ACC112 (cell line): ENCODE data around the gene TOX3.

Experiments used
- H2AFZ ChIP-seq: fragments of 200-600 bp; sonication (generic); one replicate; pipeline ENCODE4 v1.6.0; 2017; ENCODE audit warnings: antibody characterized with exemption, low read length; ENCODE audit not compliant: unreplicated experiment
- H3K27ac ChIP-seq: fragments of 200-600 bp; sonication (generic); 2 replicates; pipeline ENCODE4 v1.5.1; 2014; ENCODE audit warnings: low read depth, mild to moderate bottlenecking, antibody characterized with exemption, low read length, moderate library complexity
- H3K27me3 ChIP-seq: fragments of 200-600 bp; sonication (generic); 2 replicates; pipeline ENCODE4 v1.6.1; 2014; ENCODE audit warnings: mild to moderate bottlenecking, antibody characterized with exemption, low read length, moderate library complexity, mixed read lengths; ENCODE audit not compliant: insufficient read depth
- H3K36me3 ChIP-seq: fragments of 200-600 bp; sonication (generic); 2 replicates; pipeline ENCODE4 v1.6.1; 2016; ENCODE audit warnings: mild to moderate bottlenecking, antibody characterized with exemption, low read length, moderate library complexity, mixed read lengths; ENCODE audit not compliant: insufficient read depth
- H3K4me1 ChIP-seq: fragments of 200-600 bp; sonication (generic); one replicate; pipeline ENCODE4 v1.6.1; 2016; ENCODE audit warnings: low read length, mixed read lengths; ENCODE audit not compliant: insufficient read depth, unreplicated experiment, control insufficient read depth
- H3K4me3 ChIP-seq: fragments of 200-600 bp; sonication (generic); 2 replicates; pipeline ENCODE4 v1.5.1; 2014; ENCODE audit warnings: mild to moderate bottlenecking, low read depth, low read length
- H3K79me2 ChIP-seq: fragments of 200-600 bp; sonication (generic); one replicate; pipeline ENCODE4 v1.6.0; 2016; ENCODE audit warnings: low read length; ENCODE audit not compliant: control insufficient read depth, unreplicated experiment, insufficient read depth

Gene TOX3

DNA sequence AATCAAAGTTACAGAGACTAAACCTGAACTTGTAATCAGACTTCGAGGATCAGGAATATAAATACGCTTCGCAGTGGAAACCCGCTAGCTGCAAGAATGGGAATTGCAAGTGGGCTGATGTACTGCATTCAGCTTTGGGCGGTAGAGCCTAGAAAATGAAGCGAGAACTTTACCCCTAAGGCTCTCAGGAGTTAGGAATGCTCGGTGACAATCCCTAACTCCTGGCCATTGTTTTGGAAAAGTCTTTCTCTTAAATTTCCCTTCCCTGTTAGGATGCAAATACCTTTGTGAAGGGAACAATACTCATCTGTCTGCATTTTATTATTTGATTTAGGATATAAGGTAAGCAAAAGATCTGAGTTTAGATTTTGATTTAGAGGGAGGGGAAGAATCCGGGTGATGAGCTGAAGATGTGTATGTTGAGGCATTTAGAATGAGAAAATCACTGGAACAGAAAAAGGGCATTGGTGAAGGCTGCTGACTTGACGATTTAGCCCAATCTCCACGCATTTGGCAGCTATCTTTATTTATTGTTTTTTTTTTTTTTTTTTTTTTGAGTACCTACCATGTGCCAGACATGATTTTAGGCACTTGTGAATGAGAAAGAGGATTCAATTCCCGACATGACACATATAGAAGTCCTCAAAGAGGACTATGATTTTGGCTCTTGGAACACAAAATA, 2.2 kb upstream of the TOX3 start:
- H3K4me3 ChIP-seq = no peak overlapping the region
- H3K27me3 ChIP-seq = peaks cover 47% of the 10 kb centered on the region
- no peak overlapping the region for H2AFZ ChIP-seq

DNA sequence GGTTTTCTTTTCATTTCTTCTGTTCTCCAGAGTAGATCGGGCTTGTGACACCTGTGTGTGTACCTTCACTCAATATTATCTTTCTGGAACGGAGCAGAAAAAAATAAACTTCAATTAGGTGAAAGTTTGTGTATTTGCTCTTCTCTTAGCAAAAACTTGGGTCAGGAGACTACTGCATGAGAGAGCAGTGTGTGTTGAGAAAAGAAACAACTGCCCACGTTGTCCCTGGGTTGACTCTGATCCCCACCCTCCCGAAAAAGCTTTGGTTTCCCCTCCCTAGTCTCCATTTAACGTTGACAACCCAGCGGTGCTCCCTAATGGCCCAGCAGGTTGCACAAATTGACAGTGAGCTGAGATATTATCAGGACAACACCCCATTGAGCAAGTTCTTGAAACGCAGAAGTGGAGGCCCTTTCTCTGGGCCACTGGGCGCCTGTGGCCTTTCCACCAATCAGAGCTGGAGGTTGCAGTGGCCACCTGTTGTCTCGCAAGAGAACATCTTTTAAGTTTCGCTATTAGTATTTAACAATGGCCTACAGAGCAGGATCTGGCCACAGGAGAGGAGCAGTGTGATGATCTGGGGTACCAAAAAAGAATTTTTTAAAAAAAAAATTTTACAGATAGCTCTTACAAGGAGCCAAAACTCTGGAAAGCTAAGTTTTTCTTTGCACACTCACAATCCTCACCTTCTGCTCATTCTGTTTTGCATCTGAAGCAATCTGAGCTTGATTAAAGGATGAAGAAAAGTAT, 1.5 kb upstream of the TOX3 start:
- no peak overlapping the region for H3K4me3 ChIP-seq
- H3K4me1 ChIP-seq = no peaks in the 10 kb centered on the region
- H3K27me3 ChIP-seq = peaks cover 48% of the 10 kb centered on the region
- H3K79me2 ChIP-seq = no peaks in the 10 kb centered on the region
- H3K36me3 ChIP-seq = no peaks in the 10 kb centered on the region
- no peak overlapping the region for H3K27ac ChIP-seq
- no peak overlapping the region for H2AFZ ChIP-seq

More for the DNA sequence above, 2.2 kb upstream of the TOX3 start:
- no peaks in the 10 kb centered on the region for H3K4me1 ChIP-seq
- no peaks in the 10 kb centered on the region for H3K36me3 ChIP-seq
- no peak overlapping the region for H3K27ac ChIP-seq
- no peaks in the 10 kb centered on the region for H3K79me2 ChIP-seq

DNA sequence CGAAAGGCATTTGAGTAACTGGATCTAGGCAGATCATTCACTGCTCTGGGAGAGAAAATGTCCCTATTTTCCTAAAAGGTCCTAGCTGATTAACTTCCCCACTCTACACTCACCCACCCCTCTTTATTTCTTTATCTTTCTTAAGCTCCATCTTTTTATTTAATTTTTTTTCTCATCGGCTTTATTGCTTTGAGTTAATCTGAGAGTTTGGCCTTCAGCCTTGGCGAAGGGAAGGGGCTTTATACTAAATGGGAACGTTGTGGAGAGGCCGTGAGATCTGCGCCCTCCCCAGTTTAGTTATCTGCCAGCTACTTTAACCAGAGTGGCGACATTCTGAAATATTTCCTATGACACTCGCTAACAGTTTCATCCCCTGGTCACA, 882 bp upstream of the TOX3 start:
- no peaks in the 10 kb centered on the region for H3K79me2 ChIP-seq
- peaks cover 48% of the 10 kb centered on the region for H3K27me3 ChIP-seq
- no peaks in the 10 kb centered on the region for H3K4me1 ChIP-seq
- no peak overlapping the region for H2AFZ ChIP-seq
- no peaks in the 10 kb centered on the region for H3K36me3 ChIP-seq
- H3K27ac ChIP-seq = no peak overlapping the region
- H3K4me3 ChIP-seq = no peak overlapping the region

DNA sequence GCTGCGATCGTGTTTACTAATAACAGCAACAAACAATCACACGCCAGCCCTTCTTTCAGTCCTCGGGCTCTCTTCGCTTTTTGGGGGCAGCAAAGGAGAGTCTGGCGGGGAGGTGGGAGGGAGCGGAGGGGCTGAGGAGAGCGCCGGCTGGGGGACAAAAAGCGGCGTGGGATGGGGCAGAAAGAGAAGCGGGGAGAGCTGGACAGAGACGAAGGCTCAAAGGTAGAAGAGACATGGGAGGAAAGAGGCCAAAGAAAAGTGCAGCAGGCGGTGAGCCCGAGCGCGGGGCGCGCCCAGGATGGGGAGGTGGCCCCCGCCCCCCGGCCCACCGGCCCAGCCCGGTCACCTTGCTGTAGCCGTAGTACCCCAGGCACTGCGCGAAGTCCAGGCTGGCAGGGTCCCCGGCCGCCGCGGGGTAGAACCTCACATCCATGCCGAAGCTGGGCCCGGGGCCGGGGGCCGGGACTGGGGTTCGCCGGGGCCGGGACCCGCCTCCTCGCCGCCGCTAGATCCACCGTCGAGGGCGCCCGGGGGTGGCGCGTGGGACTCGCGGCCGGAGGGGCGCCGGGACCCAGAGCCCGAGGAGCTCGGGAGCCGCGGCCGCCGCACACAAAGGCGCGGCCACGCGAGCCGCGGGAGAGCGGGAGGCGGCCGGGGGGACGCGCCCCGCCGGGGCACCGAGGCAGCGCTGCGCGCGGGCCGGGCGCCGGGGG, 496 bp downstream of the TOX3 start:
- no peaks in the 10 kb centered on the region for H3K79me2 ChIP-seq
- H2AFZ ChIP-seq = no peak overlapping the region
- H3K27me3 ChIP-seq = peaks cover 48% of the 10 kb centered on the region
- no peaks in the 10 kb centered on the region for H3K36me3 ChIP-seq
- H3K27ac ChIP-seq = no peak overlapping the region
- H3K4me3 ChIP-seq = no peak overlapping the region
- no peaks in the 10 kb centered on the region for H3K4me1 ChIP-seq

DNA sequence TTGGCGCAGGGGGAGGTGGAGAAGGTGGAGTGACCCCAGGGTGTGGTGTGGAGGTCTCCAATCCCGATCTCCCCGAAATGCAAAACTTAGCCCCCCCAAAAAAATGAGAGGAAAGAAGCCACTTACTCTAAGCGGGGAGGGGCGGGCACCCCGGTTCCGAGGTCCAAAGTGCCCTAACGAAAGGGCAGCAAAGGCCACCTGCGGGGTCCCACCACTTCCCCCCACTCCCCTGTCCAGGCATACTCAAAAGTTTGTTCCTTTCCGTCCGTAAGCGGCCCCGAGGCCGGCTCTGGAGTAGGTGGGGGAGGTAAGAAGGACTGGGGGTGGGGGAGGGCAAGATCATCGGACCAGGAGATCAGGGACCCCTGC, 1.1 kb downstream of the TOX3 start:
- Histone ChIP-seq H3K79me2 (no peaks in the 10 kb centered on the region), H3K36me3 (no peaks in the 10 kb centered on the region), H3K27ac (no peak overlapping the region), H3K4me1 (no peaks in the 10 kb centered on the region), H3K4me3 (no peak overlapping the region), H2AFZ (no peak overlapping the region), H3K27me3 (peaks cover 48% of the 10 kb centered on the region)

DNA sequence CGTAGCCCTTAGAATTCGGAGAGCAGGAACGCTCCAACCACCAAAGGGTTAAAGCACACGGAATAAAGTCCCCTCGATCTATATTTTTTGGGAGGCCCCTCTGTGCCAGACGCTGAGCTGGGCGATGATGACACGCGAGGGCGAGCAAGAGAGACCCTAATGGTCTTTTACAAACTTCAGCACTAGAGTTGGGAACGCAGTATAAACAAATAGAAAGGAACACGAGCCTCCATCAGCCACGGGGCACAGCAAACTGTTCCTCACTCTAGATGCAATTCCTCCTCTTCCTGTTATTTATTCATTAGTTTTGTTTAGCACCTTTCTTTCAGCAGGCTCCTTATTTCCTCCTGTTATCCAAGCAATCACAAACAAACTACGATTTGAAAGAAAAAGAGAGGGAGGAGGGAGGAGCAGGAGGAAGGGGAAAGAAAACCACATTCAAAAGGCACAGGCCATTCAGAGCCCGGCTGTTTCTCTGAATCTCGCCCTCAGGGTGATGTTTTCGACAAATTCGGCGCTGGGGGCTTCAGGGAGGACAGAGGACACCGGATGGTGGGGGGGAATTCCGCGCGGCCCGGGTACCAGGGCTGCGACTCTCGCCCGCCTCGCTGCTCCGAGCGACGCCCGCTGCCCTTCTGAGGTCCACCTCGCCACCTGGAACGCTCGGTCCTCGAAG, 1.6 kb downstream of the TOX3 start:
- Histone ChIP-seq H3K4me1 (no peaks in the 10 kb centered on the region), H3K79me2 (no peaks in the 10 kb centered on the region), H3K36me3 (no peaks in the 10 kb centered on the region), H3K27me3 (peaks cover 48% of the 10 kb centered on the region), H2AFZ (no peak overlapping the region), H3K27ac (no peak overlapping the region), H3K4me3 (peak overlapping the region; percentile 33; the same call in 1 of the 2 replicates)

DNA sequence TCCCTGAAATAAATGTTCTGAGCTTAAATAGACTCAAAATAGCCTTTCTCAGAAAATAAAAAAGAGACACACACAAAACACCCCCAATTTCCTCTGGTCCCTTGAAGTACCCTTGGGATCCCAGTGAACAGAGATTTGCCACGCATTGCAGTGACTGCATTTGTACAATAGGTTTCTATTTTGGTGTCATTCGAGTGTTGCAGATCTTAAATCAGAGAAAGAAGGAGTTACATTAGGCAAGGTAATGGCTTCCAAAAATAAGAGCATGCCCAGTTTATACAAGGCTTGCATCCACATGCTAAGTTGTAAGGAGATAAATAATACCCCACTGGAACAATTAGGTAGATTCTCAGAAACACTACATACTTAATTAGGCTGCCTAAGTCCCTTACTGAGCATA, 2.2 kb downstream of the TOX3 start:
- Histone ChIP-seq H3K27ac (no peak overlapping the region), H2AFZ (no peak overlapping the region), H3K79me2 (no peaks in the 10 kb centered on the region), H3K4me3 (no peak overlapping the region), H3K36me3 (no peaks in the 10 kb centered on the region), H3K4me1 (no peaks in the 10 kb centered on the region), H3K27me3 (peaks cover 44% of the 10 kb centered on the region)

DNA sequence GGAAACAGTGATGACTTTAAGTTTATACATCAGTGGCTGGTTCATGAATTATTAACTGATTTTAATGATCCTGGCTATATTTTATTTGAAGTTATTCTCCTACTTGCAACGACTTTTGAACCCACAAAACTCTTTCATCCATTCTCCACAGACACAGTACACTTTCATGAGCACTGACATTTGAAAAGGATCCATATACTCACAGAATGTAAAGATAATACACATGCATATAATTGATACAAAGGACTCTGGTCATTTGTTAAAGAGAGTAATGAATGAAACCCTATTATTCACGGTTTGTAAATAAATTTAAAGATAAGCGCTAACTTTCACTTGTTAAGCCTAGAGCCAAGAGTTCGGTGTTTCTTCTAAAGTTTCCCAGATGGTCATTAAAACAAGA, 3.3 kb downstream of the TOX3 start:
- H3K4me3 ChIP-seq = no peak overlapping the region
- H3K79me2 ChIP-seq = no peaks in the 10 kb centered on the region
- H3K36me3 ChIP-seq = no peaks in the 10 kb centered on the region
- no peaks in the 10 kb centered on the region for H3K4me1 ChIP-seq
- peaks cover 40% of the 10 kb centered on the region for H3K27me3 ChIP-seq
- no peak overlapping the region for H2AFZ ChIP-seq
- no peak overlapping the region for H3K27ac ChIP-seq

DNA sequence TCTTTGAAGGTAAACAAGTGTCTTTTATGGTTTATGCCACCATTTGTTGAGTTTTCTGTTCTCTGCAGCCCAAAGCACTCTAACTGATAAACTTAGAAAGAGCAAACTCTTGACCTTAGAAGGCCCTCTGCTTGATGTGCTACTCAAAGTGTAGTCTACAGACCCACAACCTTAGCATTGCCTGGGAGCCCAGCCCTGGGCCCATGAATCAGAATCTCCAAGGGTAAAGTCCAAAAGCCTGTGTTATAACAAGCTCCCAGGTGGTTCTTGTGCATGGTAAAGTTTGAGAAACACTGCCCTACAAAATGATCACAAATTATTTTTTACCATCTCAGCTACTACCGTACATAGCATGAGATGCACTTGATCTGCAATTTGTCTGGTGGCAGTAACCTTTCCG, 6.0 kb downstream of the TOX3 start:
- Histone ChIP-seq H2AFZ (no peak overlapping the region), H3K36me3 (no peaks in the 10 kb centered on the region), H3K4me1 (no peaks in the 10 kb centered on the region), H3K27ac (no peak overlapping the region), H3K27me3 (peaks cover 19% of the 10 kb centered on the region), H3K4me3 (no peak overlapping the region), H3K79me2 (no peaks in the 10 kb centered on the region)

DNA sequence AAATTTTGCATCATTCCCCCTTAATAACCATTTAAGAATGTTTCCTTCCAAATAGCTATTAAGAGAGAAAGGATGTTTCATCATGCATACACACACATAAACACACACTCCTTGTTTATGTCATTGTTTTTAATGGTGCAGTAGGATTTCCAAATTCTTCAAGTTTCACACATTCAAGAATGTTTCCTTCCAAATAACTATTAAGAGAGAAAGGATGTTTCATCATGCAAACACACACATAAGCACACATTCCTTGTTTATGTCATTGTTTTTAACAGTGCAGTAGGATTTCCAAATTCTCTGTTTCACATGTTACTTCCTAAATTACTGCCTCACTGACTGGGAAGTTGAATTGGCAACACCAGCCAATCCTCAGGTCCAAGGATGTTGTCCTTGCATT, 7.8 kb downstream of the TOX3 start:
- Histone ChIP-seq H3K27ac (no peak overlapping the region), H3K79me2 (no peaks in the 10 kb centered on the region), H2AFZ (no peak overlapping the region)

More for the DNA sequence above, 7.8 kb downstream of the TOX3 start:
- Histone ChIP-seq H3K36me3 (no peaks in the 10 kb centered on the region), H3K27me3 (peaks cover 2% of the 10 kb centered on the region), H3K4me1 (no peaks in the 10 kb centered on the region), H3K4me3 (no peak overlapping the region)
